DMS79 (cell line): Measurements from ENCODE around the gene TRAF3.
"Not testable (repeated sequence)": the region's sequence is repeated elsewhere in the genome, so short reads cannot be mapped to it uniquely, and the experiment has no call there.

Experiments
- DNase-seq: peaks from one replicate; lab custom pipeline; 2025; lab: John Stamatoyannopoulos, UW

TRAF3 gene

GRCh38 chr14:102828151-102828550, 50.9 kb downstream of the TRAF3 start:
- peak; percentile 40 for DNase-seq

- no peak for DNase-seq
These were observed 51.8 kb downstream of the TRAF3 start for GRCh38 chr14:102829016-102829548.

- DNase-seq, result no peak
These were observed 53.3 kb downstream of the TRAF3 start for GRCh38 chr14:102830474-102831045.

- no peak for DNase-seq
These were observed 54.0 kb downstream of the TRAF3 start for GRCh38 chr14:102831163-102831804.

- DNase-seq, result no peak
These were observed 56.1 kb downstream of the TRAF3 start for GRCh38 chr14:102833341-102833740.

GRCh38 chr14:102833991-102834390, 56.7 kb downstream of the TRAF3 start:
- no peak for DNase-seq

GRCh38 chr14:102835959-102836358, 58.7 kb downstream of the TRAF3 start:
- no peak for DNase-seq

- not testable (repeated sequence) for DNase-seq
These were observed 59.9 kb downstream of the TRAF3 start for GRCh38 chr14:102837120-102837519.

GRCh38 chr14:102838501-102838900, 61.3 kb downstream of the TRAF3 start:
- DNase-seq, result no peak

GRCh38 chr14:102840115-102840514, 62.9 kb downstream of the TRAF3 start:
- DNase-seq, result no peak

GRCh38 chr14:102840771-102841528, 63.7 kb downstream of the TRAF3 start:
- no peak for DNase-seq

- DNase-seq, result peak; percentile 52
These were observed 71.7 kb downstream of the TRAF3 start for GRCh38 chr14:102848830-102849525.

GRCh38 chr14:102849526-102850379, 72.5 kb downstream of the TRAF3 start:
- peak; percentile 52 for DNase-seq

GRCh38 chr14:102853648-102854047, 76.4 kb downstream of the TRAF3 start:
- DNase-seq, result no peak

- no peak for DNase-seq
These were observed 76.9 kb downstream of the TRAF3 start for GRCh38 chr14:102854091-102854703.

GRCh38 chr14:102856179-102856578, 78.9 kb downstream of the TRAF3 start:
- no peak for DNase-seq

GRCh38 chr14:102857444-102857843, 80.2 kb downstream of the TRAF3 start:
- no peak for DNase-seq

- no peak for DNase-seq
These were observed 82.7 kb downstream of the TRAF3 start for GRCh38 chr14:102859911-102860310.

- no peak for DNase-seq
These were observed 85.0 kb downstream of the TRAF3 start for GRCh38 chr14:102862154-102862773.

GRCh38 chr14:102863381-102863780, 86.1 kb downstream of the TRAF3 start:
- no peak for DNase-seq
